RKO (cell line): ENCODE measurements around the gene METTL16.
"Not testable (repeated sequence)": the region's sequence is repeated elsewhere in the genome, so short reads cannot be mapped to it uniquely, and the experiment has no call there.

Source experiments
- DNase-seq: peaks from one replicate; pipeline ENCODE4 v3.0.0-alpha.2; 2016; ENCODE audit warnings: low spot score

The METTL16 gene

GRCh38 chr17:2503627-2504026 is 8.1 kb downstream of the METTL16 start:
- no peak for DNase-seq

GRCh38 chr17:2502871-2503580 is 8.7 kb downstream of the METTL16 start:
- DNase-seq = no peak

GRCh38 chr17:2500446-2500845 is 11.2 kb downstream of the METTL16 start:
- DNase-seq = no peak

GRCh38 chr17:2489286-2489685 is 22.4 kb downstream of the METTL16 start:
- DNase-seq = not testable (repeated sequence)

GRCh38 chr17:2487306-2487705 is 24.4 kb downstream of the METTL16 start:
- DNase-seq = no peak

- not testable (repeated sequence) for DNase-seq
These were observed 25.0 kb downstream of the METTL16 start for GRCh38 chr17:2486709-2487108.

- no peak for DNase-seq
These were observed 25.7 kb downstream of the METTL16 start for GRCh38 chr17:2485970-2486369.

- no peak for DNase-seq
These were observed 26.1 kb downstream of the METTL16 start for GRCh38 chr17:2485543-2485942.

GRCh38 chr17:2484876-2485275 is 26.8 kb downstream of the METTL16 start:
- DNase-seq = no peak

GRCh38 chr17:2483084-2483483 is 28.6 kb downstream of the METTL16 start:
- no peak for DNase-seq

- no peak for DNase-seq
These were observed 29.5 kb downstream of the METTL16 start for GRCh38 chr17:2482218-2482617.

GRCh38 chr17:2481760-2482159 is 29.9 kb downstream of the METTL16 start:
- DNase-seq = no peak

- no peak for DNase-seq
These were observed 33.2 kb downstream of the METTL16 start for GRCh38 chr17:2478458-2478857.

GRCh38 chr17:2475056-2475455 is 36.6 kb downstream of the METTL16 start:
- no peak for DNase-seq

- no peak for DNase-seq
These were observed 37.3 kb downstream of the METTL16 start for GRCh38 chr17:2474371-2474770.

- DNase-seq = no peak
These were observed 43.4 kb downstream of the METTL16 start for GRCh38 chr17:2468270-2468669.

GRCh38 chr17:2466931-2467330 is 44.8 kb downstream of the METTL16 start:
- DNase-seq = no peak

GRCh38 chr17:2462481-2462880 is 49.2 kb downstream of the METTL16 start:
- no peak for DNase-seq

GRCh38 chr17:2459917-2460271 is 51.8 kb downstream of the METTL16 start:
- DNase-seq = no peak

- DNase-seq = no peak
These were observed 53.8 kb downstream of the METTL16 start for GRCh38 chr17:2457913-2458312.

GRCh38 chr17:2456475-2456874 is 55.2 kb downstream of the METTL16 start:
- no peak for DNase-seq

GRCh38 chr17:2455956-2456355 is 55.7 kb downstream of the METTL16 start:
- no peak for DNase-seq

- DNase-seq = no peak
These were observed 57.8 kb downstream of the METTL16 start for GRCh38 chr17:2453866-2454265.

GRCh38 chr17:2453325-2453724 is 58.4 kb downstream of the METTL16 start:
- no peak for DNase-seq
